Measurements from ENCODE around the gene FAM168A.

- TF ChIP-seq, protein P1, sequence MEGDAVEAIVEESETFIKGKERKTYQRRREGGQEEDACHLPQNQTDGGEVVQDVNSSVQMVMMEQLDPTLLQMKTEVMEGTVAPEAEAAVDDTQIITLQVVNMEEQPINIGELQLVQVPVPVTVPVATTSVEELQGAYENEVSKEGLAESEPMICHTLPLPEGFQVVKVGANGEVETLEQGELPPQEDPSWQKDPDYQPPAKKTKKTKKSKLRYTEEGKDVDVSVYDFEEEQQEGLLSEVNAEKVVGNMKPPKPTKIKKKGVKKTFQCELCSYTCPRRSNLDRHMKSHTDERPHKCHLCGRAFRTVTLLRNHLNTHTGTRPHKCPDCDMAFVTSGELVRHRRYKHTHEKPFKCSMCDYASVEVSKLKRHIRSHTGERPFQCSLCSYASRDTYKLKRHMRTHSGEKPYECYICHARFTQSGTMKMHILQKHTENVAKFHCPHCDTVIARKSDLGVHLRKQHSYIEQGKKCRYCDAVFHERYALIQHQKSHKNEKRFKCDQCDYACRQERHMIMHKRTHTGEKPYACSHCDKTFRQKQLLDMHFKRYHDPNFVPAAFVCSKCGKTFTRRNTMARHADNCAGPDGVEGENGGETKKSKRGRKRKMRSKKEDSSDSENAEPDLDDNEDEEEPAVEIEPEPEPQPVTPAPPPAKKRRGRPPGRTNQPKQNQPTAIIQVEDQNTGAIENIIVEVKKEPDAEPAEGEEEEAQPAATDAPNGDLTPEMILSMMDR (IDR thresholded peaks at IDR 0.05 in 2 of 3, conservative IDR thresholded peaks at IDR 0.05 in 1 of 3; ENCODE audit: insufficient read depth in 2 of 3, low read depth in 1 of 3, low read length in 3 of 3), result no peak
- TF ChIP-seq JUN (IDR thresholded peaks at IDR 0.05; ENCODE audit: borderline replicate concordance, low read depth, low read length) (no peak), JUN (CRISPR knock-in tag; IDR thresholded peaks at IDR 0.05; ENCODE audit: borderline replicate concordance) (no peak), KLF1 (tag; IDR thresholded peaks at IDR 0.05) (no peak), ZBTB1 (CRISPR knock-in tag; IDR thresholded peaks at IDR 0.05; ENCODE audit: borderline replicate concordance, low read depth) (no peak), RNF2 (IDR thresholded peaks at IDR 0.05) (no peak), RFX1 (IDR thresholded peaks at IDR 0.05) (no peak), GABPA (tag; conservative IDR thresholded peaks at IDR 0.05; ENCODE audit: low read depth) (no peak), ESRRA (IDR thresholded peaks at IDR 0.05; ENCODE audit: borderline replicate concordance, low read depth) (no peak), KLF10 (CRISPR knock-in tag; IDR thresholded peaks at IDR 0.05) (no peak), E2F6 (IDR thresholded peaks at IDR 0.05; ENCODE audit: borderline replicate concordance in 1 of 2, extremely low read depth in 1 of 2, insufficient read depth in 1 of 2, insufficient read length in 1 of 2, low read depth in 1 of 2, low read length in 1 of 2, poor library complexity in 1 of 2, severe bottlenecking in 1 of 2) (no peak), YBX1 (IDR thresholded peaks at IDR 0.05) (no peak), EP400 (IDR thresholded peaks at IDR 0.05) (no peak), IRF2 (CRISPR knock-in tag; IDR thresholded peaks at IDR 0.05) (no peak)
- TF ChIP-seq, protein P2, sequence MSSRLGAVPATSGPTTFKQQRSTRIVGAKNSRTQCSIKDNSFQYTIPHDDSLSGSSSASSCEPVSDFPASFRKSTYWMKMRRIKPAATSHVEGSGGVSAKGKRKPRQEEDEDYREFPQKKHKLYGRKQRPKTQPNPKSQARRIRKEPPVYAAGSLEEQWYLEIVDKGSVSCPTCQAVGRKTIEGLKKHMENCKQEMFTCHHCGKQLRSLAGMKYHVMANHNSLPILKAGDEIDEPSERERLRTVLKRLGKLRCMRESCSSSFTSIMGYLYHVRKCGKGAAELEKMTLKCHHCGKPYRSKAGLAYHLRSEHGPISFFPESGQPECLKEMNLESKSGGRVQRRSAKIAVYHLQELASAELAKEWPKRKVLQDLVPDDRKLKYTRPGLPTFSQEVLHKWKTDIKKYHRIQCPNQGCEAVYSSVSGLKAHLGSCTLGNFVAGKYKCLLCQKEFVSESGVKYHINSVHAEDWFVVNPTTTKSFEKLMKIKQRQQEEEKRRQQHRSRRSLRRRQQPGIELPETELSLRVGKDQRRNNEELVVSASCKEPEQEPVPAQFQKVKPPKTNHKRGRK (tag; IDR thresholded peaks at IDR 0.05), result no peak
Observed at GRCh38 chr11:73576185-73576614, 21.7 kb downstream of the FAM168A start.
